ENCODE measurements around the gene RAB3D.
A peak's percentile ranks its signal among the peaks of the same experiment; 100 is the strongest.
"Not testable (repeated sequence)": the region's sequence is repeated elsewhere in the genome, so short reads cannot be mapped to it uniquely, and the experiment has no call there.

Gene RAB3D

DNA sequence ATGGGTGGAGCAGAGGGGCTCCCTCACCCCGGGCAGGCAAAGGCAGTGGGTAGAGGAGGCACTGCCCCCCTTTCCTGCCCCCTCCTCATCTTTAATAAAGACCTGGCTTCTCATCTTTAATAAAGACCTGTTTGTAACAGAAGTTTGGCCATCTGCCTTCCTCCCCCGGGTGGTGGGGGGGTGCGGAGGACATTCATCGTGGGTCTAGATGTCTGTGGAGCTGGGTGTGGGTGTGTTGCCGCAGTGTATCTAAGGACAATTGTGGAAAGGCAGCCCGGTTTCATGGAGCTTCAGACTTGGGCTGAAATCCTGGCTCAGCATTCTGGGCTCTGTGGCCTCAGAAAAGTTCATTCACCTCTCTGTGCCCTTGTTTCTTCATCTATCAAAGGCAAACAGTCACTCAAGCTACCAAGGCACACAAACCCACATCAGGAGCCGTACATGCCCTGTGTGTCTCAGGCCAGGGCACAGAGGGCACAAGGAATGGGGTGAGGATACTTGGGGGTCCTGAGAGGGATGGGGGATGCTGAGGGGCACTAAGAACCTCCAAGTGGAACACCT lies 26.2 kb upstream of the RAB3D start:
- DNase-seq (ENCODE audit: low spot score) = no peak

GRCh38 chr19:11364935-11365334 lies 25.5 kb upstream of the RAB3D start:
- DNase-seq (ENCODE audit: low spot score) = no peak

DNA sequence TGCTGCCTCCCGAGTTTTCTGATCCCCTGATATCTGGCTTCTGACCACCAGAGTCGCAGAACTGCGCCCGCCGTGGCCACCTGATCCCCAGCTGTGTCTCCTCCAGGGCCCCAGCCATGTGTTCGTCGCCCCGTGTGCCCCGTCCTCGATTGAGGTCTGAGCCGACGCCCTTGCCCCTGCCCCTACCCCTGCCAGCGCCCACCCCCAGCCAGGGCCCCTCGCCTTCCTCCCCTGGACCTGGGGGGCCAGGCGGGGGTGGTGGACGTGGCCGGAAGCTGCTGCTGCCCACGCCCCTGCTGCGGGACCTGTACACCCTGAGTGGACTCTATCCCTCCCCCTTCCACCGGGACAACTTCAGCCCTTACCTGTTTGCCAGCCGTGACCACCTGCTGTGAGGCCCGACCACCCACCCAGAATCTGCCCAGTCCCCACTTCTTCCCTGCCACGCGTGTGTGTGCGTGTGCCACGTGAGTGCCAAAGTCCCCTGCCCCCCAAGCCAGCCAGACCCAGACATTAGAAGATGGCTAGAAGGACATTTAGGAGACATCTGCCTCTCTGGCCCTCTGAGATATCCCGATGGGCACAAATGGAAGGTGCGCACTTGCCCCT lies 24.9 kb upstream of the RAB3D start:
- DNase-seq (ENCODE audit: low spot score) = no peak

DNA sequence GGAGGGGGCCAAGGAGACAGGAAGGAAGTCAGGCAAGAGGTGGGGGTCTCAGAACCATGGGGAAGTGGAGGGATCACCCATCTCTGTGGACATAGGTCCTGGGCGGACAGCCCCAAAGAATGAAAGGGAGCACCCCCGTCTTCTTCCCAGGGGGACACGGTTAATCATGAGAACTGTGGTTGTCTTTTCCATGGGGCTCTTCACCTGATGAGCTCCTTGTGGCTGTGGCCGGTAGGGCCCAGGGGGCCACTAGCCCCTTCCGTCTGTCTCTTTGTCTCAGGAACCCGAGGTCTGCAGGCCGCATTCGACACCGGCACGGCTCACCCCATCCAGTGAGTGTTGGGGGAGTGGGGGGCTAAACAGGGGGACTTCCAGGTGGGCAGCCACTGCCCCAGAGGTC lies 24.4 kb upstream of the RAB3D start:
- DNase-seq (ENCODE audit: low spot score) = no peak

DNA sequence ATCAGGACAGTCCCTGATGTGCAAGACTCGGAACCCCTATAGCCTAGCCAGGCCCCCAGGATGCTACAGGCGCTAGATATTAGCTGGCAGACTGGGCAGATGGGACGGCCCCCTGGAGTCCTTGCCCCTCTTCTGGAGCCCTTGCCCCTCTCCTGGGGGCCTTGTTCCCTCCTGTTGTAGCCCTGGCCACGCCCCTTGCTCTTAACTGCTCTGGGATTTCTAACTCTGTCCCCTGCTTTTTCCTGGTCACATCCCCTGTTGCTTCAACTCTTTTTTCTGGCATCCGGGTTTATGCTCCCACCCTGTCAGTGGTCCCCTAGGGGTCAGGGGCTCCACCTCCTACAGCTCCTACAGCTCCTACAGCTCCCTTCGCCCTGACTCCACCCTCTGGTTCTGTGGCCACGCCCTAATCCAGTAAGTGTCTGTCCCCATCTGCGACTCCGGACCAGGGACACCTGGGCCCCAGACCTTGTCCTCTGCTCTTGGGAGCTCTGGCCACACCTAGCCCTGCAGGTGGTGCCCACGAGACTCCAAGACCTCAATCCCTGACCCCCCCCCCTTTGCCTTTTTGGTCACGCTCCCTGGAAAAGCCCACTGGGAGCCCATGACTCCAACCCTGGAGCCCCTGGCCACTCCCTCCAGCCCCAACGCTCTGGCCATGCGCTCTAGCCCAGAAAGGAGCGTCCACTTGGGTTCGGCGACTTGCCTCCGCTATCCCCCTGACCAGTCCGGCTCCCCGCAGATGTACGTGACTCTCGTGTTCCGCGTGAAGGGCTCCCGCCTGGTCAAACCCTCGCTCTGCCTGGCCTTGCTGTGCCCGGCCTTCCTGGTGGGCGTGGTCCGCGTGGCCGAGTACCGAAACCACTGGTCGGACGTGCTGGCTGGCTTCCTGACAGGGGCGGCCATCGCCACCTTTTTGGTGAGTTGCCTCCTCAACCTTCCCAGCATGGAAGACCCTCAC lies 22.6 kb upstream of the RAB3D start:
- no peak for DNase-seq (ENCODE audit: low spot score)

- no peak for DNase-seq (ENCODE audit: low spot score)
These were observed 21.7 kb upstream of the RAB3D start for GRCh38 chr19:11361037-11361770.

DNA sequence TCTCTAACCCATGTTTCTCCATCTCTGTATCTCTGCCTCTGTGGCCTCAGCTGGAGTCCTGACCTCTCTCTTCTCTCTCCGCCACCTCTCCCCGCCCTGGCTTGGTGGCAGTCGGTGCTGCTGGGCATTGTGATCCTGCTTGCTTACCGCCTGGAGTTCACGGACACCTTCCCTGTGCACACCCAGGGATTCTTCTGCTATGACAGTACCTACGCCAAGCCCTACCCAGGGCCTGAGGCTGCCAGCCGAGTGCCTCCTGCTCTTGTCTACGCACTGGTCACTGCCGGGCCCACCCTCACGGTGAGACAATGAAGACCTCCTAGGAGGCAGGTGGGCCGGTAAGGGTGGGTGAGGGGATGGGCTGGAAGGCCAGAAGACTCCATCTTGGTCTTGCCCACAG lies 20.0 kb upstream of the RAB3D start:
- DNase-seq (ENCODE audit: low spot score) = no peak

DNA sequence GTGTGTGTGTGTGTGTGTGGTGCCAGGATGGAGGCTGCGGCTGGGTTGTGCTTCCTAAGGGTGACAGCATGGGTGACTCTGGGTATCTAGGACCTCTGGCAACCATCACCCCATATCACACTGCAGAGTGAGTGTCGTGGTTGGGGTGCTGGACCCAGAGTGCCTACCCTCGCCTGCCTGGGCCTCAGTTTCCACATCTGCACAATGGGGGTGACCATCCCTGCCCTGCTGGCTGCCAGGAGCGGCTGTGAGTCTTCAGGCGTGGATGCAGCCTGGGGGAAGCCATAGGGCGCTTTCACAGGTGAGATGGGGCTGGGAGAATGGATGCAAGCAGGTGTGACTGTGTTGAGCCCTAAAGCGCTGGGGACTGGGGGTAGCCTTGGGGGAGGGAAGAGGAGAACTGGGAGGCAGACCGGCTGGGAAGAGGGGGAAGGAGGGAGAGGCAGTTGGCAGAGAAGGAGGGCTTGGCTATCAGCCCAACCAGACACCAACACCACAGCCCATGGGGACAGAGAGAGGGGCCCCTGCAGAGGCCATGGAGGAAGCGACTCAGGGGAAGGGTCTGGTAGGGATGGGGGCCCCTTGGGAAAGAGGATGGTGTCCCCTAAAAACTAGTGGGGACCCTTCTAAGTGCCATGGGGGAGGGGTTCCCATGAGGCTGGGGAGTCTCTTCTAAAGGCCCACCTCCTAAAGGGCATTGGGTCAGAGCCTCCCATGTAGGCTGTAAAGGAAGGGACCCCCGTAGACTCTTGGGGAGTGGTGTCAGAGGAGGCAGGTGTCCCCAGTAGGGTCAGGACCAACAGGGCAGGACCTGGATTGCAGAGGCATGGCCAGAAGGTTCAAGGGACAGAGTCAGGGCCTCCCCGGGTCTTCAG lies 17.5 kb upstream of the RAB3D start:
- no peak for DNase-seq (ENCODE audit: low spot score)

- DNase-seq (ENCODE audit: low spot score) = no peak
These were observed 16.6 kb upstream of the RAB3D start for GRCh38 chr19:11356074-11356397.

DNA sequence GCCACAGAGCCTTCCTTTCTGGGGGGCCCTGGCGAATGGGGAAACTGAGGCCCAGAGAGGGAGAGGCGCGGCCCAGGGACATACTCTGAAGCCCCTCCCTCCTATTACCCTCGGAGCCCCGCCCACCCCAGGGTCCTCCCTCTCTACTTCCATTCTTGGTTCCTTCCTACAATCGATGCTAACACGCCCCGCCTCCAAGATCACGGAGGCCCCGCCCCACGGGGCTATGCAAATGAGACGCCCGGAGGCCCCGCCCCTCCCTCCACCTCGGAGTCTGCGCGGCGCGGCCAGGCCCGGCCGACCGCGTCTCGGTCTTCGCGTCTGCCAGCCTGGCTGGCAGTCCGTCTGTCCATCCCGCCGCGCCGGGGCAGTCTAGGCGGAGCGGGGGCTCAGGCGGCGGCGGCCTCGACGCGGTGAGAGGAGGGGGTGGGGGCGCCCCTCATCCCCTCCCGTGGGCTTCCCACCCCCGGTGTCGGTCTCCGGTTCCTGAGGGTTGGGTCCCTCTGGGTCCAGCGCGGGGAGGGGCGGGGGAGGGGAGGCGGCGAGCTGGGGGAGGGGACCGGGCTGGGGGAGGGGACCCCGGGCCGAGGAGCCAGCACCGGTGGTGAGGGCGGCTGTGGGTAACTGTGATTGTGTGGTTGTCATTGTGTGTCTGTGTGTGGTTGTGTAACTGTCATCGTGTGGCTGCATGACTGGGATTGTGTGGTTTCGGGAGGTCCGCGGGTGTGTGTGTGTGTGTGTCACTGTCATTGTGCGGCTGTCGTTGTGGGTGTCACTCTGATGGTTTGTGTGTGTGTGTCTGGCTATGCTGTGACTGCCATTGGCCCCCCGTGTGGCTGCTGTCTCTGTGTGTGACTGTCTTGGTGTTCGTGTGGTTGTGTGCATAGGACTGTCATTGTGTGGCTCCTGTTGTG lies 16.0 kb upstream of the RAB3D start, which contains the start of gene PLPPR2:
Gene PLPPR2 (plus strand): TSS at position 273 of the 914 bp plus-strand sequence. CDS start 2,242 bp downstream, outside the sequence.
- DNase-seq (ENCODE audit: low spot score) = peak; percentile 86

DNA sequence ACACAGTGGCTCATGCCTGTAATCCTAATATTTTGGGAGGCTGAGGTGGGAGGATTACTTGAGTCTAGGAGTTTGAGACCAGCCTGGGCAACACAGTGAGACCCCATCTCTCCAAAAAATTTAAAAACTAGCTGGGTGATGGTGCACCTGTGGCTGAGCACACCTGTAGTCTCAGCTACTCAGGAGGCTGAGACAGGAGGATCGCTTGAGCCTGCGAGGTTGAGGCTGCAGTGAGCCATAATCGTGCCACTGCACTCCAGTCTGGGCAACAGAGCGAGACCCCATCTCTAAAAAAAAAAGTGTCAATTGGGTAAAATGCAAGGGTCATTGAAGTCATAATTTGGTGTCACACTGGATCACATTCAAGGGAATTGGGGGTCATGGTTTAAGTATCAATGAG lies 14.6 kb upstream of the RAB3D start:
- DNase-seq (ENCODE audit: low spot score) = not testable (repeated sequence)

- DNase-seq (ENCODE audit: low spot score) = no peak
These were observed 9.7 kb upstream of the RAB3D start for GRCh38 chr19:11349171-11349570.

DNA sequence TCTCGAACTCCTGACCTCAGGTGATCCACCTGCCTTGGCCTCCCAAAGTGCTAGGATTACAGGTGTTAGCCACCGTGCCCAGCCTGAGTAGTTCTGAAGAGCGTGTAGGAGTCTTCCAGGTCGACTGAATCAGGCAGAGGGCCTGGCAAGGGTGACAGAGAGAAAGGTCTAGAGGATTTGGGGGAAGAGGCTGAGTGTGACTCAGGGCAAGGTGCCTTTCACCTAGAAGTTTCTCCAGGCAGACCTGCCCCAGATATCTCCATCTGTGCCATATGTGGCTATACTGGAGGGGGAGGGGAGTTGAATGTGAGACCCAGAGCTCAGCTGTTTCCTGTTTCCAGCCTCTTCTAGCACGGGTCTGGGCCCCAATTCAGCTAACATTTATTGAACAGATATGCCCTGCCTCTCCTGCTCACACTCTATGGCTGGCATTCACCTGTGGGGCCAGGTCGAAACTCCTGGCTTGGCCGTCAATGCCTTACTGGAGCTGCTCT lies 8.1 kb upstream of the RAB3D start:
- no peak for DNase-seq (ENCODE audit: low spot score)

DNA sequence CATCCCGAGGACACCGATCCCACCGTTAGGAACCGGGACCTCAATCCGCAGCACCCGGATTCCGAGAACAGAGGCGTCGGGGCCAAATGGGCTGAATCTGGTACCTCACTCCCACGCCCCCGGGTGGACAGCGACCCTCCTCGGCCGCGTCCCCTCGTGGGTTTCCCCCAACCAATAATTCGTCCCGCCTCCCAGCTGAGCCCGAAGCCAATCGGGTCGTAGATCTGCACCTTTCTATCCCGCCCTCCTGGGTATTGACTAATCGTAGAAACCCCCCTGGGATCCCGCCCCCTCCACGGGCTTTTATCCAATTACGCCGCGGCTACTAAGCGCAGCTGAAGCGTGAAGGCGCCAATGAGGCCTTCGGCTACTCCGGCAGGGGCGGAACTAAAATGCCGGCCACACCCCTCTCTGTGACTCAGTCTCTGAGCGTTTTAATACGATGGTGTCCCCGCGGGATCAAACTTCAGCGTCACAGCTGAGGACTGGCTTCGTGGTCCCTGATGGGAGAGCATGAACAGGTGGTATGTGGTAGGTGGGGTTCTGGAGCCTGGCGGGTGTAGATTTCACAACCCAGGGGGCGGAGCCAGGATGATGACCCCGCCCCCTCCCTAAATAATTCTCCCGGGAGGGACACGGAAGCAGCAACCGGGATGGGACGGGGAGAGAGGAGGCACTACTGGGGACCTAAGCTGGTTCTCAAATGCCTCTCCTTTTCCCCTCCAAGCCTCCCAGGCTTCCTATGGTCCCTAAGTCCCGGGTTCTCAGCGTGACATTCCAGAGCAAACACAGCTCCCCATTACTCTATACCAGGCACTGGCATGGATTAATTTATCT lies 6.9 kb upstream of the RAB3D start, which contains the start of the genes CCDC159 and TMEM205:
Gene CCDC159 (plus strand): TSS at position 416 of the 837 bp plus-strand sequence. CDS start 88 bp downstream, at position 504.
Gene TMEM205 (minus strand): TSS at position 165 of the 837 bp plus-strand sequence. CDS start 649 bp downstream, outside the sequence.
- peak; percentile 99 for DNase-seq (ENCODE audit: low spot score)

DNA sequence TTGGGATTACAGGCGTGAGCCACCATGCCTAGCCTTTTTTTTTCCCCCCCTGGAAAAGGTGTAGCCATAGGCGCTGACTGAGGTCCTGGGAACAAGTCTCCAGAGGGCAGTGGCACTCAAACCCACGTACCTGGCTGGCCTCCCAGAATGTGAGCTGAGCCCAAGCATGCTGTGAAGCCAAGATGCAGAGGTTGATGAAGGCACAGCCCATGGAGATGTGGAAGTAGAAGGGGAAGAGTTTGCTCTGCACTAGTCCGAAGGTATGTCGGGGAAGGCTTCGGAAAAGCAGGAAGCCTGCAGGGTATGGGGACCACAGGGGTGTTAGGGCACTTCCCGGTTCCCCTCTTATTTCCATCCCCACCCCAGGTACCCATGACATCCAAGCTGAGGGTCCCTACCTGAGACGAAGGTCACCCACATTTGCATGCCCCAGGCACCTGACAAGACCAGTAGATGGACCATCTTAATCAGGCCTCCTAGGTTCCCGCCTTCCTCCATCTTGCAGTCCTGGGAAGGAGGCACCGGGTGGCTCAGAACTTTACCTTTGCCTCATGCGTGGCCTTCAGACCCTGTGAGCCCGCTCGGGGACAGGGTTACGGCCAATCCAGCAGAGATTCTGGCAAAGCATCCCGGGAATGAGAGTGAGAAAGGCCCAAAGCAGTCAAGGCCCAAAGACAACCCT lies 5.8 kb upstream of the RAB3D start:
- no peak for DNase-seq (ENCODE audit: low spot score)

DNA sequence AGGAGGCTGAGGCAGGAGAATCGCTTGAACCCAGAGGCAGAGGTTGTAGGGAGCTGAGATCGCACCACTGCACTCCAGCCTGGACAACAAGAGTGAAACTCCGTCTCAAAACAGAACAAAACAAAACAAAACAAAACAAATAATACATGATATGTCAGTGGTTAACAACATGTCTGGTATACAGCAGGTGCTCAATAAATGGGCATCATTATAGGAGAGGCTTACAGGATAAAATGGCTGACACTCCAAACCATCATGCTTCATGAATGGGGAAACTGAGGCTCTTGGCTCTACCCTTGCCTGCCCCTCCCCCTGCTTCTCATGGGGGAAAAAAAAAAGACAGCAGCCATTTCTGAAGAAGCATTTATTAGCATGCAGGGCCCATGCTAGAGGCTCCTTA lies 3.0 kb upstream of the RAB3D start:
- DNase-seq (ENCODE audit: low spot score) = no peak

DNA sequence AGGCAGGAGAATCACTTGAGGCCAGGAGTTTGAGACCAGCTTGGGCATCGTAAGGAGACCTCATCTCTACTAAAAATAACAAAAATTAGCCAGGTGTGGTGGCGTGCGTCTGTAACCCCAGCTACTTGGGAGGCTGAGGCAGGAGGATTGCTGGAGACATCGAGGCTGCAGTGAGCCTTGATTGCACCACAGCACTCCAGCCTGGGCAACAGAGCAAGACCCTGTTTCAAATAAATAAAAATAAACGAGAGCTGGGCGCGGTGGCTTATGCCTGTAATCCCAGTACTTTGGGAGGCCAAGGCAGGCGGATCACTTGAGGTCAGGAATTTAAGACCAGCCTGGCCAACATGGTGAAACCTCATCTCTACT lies 626 bp upstream of the RAB3D start:
- DNase-seq (ENCODE audit: low spot score) = not testable (repeated sequence)

DNA sequence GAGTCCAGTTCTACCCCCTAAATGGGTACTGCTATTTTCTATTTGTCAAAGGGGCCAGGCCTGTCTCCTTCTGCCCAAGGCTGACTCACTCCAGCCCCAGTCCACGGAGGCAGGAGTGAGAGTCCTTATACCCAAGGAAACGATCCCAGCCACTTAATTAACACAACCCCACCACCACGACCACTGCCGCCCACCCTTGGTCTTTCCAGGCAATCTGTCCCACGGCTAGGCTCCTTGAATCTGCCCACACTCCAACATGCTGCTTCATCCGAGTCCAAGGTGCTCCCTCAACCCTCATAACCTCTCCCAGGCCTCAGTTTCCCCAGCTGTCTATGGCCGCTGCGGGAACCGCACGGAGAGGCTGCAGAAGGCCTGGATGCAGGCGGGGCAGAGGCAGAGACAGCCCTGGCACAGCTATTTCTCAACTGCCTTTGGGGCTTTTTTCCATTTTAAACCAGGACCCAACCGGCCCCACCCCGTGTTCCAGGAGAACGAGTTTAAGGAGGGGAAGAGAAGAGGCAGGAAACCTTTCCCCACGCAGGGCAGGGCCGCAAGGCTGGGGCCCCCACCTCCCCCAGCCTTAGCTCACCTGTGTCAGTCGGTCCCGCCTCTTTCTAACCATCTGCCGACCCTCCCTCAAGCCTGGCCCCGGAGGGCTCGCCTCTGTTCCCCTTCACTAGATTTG lies 746 bp downstream of the RAB3D start:
- no peak for DNase-seq (ENCODE audit: low spot score)
